Epithelial cell of proximal tubule (primary cell): ENCODE data around the gene TTYH3. TPM values are rescaled to one million over a fixed set of nuclear protein-coding genes. Genes with fewer than 3 reads are reported as not detected.

Experiments used
- DNase-seq: peaks from one replicate; pipeline ENCODE4 v3.0.0-alpha.2; 2011; ENCODE audit warnings: low read depth
- H3K4me3 ChIP-seq: 2 replicates; pipeline ENCODE4 v1.5.1; 2011; ENCODE audit warnings: low read depth, mild to moderate bottlenecking, low read length
- CTCF ChIP-seq: conservative IDR thresholded peaks from 2 replicates; pipeline ENCODE4 v1.5.1; 2012; ENCODE audit warnings: low read depth, mild to moderate bottlenecking, low read length
- total RNA-seq: library from RNA; depleted of rRNA; stranded (reverse); fragments of >200 nt; gene quantifications from 2 replicates; pipeline ENCODE4 v1.2.3, GENCODE V29; 2015

TTYH3 gene
- total RNA-seq, 1 donor from 2014 or later, result 97.6 TPM

GRCh38 chr7:2633538-2634266, 1.9 kb downstream of the TTYH3 start:
- TF ChIP-seq CTCF, result no peak
- no peak for DNase-seq

GRCh38 chr7:2634267-2635145, 2.7 kb downstream of the TTYH3 start:
- peak overlapping the region; percentile 95 for H3K4me3 ChIP-seq
- DNase-seq, result no peak
- no peak for TF ChIP-seq CTCF

More at GRCh38 chr7:2633538-2634266, 1.9 kb downstream of the TTYH3 start:
- H3K4me3 ChIP-seq, result peak overlapping the region; percentile 95

GRCh38 chr7:2635148-2635668, 3.4 kb downstream of the TTYH3 start:
- no peak for TF ChIP-seq CTCF
- no peak overlapping the region for H3K4me3 ChIP-seq
- no peak for DNase-seq

- TF ChIP-seq CTCF, result no peak
- H3K4me3 ChIP-seq, result no peak overlapping the region
- no peak for DNase-seq
Observed at GRCh38 chr7:2635810-2636701, 4.3 kb downstream of the TTYH3 start.

DNA sequence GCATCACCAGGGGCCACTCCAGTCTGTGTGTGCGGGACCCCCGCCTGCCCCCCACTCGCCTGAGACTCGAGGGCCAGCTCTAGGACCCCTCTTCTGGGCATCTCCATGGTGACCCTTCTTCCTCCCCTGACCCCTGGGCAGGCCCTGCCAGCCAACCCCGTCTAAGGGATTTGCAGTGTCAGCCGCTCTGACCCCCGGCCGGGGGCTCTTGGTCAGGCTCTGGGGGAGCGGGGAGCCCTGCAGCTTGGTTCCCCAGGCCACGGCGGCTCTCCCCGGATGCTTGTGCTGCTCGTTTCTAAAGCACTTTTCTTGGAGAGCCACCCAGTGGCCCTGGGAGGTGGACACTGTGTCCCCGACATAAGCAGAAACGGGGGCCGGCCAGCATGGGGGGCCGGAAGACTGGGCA, 5.3 kb downstream of the TTYH3 start:
- no peak for TF ChIP-seq CTCF
- no peak overlapping the region for H3K4me3 ChIP-seq

GRCh38 chr7:2637505-2638223, 5.9 kb downstream of the TTYH3 start:
- H3K4me3 ChIP-seq, result no peak overlapping the region
- no peak for DNase-seq
- TF ChIP-seq CTCF, result no peak

More for the DNA sequence above, 5.3 kb downstream of the TTYH3 start:
- DNase-seq, result no peak
